GM21390 (cell line): Measurements from ENCODE around the gene RGS21.

Experiments
- ATAC-seq: cut with Tn5 transposase; IDR thresholded peaks from one replicate; pipeline ENCODE4 v1.9.1; 2021; ENCODE audit not compliant: unreplicated experiment

Gene RGS21

DNA sequence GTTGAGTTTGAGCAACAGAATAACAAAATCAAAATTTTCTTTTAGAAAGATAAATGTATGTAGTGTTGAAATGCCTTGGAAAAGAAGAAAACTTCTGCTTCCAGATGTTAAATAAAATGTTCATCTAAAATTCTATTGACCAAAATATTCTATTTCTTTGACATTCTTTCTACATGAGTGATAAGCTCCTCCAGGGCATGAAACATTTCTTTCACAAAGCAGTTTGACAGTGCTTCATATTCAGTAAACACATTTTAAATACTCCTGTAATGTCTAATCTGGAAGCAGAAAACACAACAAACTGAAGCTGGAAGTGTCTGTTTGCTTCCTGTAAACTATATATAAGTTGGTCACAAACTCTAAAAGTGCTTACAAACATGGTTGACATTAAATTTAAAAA lies 61.5 kb downstream of the RGS21 start:
- no peak for ATAC-seq

DNA sequence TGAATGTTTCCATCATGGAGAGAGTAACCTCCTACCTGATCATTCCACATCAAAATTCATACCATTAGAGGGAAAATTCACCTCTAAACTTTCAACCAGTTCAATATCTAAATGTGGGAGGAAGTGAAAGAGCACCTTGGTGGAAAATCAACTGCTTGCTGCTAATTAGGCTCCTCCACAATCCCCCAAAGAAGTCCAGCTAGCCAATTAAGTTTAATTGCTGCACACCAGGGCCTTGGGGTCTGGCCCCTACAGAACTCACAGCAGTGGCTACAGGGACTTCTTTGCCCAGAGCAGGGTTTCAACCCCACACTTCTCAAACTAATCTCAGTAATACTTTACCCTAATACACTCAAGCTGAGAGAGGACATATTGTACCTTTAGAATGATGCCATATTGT lies 62.1 kb downstream of the RGS21 start:
- ATAC-seq, result no peak

DNA sequence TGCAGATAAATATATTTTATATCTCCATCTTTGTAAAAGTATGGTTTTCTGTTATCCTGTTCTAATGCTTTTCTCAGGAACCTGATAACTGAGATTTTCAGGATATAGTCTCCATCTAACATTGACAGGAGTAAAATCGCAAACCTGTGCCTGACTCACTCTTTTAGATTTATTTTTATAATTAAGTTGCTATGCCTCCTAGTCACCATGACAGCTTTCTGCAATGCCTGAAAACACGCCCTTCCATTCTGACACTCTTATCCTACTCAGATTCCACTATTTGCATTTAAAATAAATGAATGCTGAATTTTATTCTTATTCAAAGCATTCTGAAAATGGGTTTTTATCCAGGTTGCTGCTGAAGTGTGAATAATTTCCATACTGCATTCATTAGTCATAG lies 62.8 kb downstream of the RGS21 start:
- ATAC-seq, result no peak

DNA sequence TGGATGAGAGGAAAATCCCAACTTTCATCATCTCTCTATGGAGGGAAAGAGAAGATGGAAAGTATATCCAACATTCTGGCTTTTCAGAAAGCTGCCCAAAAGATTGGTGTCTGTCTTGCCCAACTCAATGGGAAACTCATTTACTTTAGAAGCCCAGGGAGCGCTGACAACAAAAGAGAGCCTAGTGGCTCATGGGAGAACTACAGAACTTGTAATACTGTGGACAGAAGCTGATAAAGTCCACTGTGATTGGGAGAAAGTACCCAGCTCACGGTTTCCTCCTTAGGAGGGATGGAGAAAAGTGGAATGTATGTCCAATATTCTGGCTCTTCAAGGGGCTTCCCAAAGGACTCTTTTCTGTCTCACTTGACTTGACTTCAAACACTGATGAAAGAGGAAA lies 66.0 kb downstream of the RGS21 start:
- ATAC-seq, result no peak

DNA sequence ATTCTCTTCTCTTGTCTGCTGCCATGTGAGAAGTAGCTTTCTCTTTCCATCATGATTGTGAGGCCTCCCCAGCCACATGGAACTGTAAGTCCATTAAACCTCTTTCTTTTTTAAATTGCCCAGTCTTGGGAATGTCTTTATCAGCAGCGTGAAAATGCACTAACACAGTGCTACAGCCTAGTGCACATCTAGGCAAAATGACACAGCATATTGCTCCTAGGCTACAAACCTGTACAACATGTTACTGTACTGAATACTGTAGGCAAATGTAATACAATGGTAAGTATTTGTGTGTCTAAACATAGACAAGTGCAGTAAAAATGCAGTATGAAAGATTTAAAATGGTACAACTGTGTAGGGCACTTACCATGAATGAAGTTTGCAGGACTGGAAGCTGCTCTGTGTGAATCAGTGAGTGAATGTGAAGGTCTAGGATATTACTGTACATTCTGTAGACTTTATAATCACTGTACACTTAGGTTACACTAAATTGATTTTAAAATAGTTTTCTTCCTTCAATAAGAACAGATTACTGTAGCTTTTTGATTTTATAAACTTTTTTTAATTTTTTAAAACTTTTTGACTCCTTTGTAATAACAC lies 69.4 kb downstream of the RGS21 start:
- ATAC-seq, result no peak

DNA sequence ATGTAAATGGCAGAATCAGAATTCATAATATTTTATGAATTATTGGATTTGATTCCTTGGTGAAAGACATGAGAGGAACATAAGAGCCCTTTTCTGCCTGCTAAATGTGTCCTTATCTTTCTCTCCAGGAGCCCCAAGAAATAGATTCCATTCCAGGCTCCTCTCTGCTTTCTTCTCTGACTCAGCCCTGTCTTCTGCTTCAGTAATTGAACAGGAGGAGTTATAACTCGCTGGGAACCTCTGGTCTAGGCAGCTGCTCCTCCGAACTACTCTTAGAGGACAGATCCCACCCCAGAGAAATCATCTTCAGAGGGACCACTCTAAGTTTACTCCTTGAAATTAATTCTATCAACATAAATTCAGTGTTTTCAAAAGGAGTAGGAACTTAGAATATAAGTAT lies 78.4 kb downstream of the RGS21 start:
- no peak for ATAC-seq

DNA sequence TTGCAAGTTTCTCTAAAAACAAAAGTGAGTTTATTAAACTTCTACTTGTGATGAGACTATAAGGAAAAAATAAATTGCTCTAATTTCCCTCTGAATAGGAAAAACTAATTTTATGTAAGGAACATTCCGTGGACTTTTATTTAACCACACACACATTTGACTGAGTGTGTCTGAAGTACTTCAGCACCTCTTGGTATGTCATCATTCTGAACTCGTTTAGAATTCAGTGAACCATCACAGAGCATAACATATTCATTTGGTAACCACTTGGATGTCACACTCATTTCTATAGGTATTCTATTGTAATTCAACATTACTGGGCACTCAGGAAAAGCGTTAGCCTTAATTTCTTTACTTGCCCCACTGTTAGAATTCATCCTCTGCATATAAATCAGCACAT lies 79.1 kb downstream of the RGS21 start:
- ATAC-seq, result no peak

DNA sequence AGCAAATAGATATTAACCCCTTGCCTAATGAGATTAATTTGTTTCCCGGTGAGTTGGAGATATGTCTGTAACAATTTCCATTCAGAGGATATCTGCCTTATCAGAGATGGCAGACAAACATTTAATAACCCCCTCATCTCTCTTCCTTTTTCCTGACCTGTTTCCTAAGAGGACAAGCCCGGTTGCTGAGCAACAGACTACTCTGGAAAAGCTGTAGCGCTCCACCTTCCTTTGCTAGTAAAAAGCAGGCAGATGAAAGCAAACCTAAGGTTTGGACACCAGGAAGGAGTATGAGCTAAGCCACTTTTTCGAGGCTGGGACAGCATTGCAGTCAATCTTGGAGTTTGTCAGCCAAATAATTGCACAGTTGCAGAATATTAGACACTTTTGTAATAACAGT lies 82.4 kb downstream of the RGS21 start:
- no peak for ATAC-seq

DNA sequence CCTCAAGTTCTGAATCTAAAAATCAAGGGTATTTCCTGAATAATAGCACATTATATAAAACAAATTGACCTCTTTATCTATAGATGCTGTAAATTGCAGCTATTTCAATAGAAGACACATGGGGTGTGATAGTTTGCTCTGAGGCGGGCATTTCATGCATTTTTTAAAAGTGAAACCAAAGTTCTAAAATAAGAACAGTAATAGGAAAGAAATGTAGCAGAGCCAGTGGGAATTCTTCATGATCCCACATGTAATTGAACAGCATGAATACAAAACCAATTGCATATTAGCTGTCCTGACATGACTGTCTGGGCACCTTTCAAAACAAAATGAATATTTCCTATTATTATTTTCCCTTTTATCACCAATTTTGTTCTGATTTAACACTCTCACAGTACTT lies 85.0 kb downstream of the RGS21 start:
- ATAC-seq, result no peak

DNA sequence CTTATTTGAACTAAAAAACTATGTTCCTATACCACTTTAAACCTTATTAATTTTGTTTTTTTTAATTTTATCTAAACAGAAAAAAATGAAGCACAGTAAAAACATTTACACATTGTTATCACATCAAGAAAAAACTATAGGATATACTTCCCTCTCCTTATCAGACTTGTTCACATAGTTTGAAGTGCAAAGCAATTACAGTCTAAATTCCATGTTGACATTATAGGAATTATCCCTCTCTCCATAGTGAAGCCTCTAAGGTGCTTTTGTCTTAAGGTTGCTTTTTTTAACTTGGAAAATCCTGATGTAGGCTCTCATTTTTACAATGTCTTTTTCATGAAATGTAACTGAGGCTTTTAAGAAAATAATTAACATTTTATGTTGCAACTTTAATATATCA lies 85.8 kb downstream of the RGS21 start:
- no peak for ATAC-seq

DNA sequence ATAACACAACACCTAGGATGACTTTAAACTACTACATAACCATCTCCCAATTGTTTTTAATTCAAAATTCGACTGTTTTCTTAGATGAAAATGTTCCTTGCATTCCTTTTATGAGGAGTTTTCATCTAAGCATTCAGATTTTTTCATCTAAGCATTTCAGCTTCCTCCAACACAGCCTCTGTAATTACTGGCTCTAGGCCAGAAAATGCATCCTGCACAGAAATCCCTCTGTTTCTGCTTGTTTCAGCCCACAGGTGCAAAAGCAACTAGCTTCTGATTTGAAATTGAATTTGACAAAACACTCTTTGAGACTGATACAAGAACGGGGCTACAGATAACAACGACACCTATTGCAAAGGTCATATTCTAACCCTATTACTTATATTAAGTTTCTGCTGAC lies 90.4 kb downstream of the RGS21 start:
- ATAC-seq, result no peak
